GM21717 (cell line): Measurements from ENCODE around the gene CNIH1.
"Not testable (repeated sequence)": the region's sequence is repeated elsewhere in the genome, so short reads cannot be mapped to it uniquely, and the experiment has no call there.

ENCODE experiments used
- ATAC-seq: cut with Tn5 transposase; IDR thresholded peaks from one replicate; pipeline ENCODE4 v1.9.1; 2021; ENCODE audit warnings: mild to moderate bottlenecking, moderate library complexity; ENCODE audit not compliant: unreplicated experiment

CNIH1 gene

GRCh38 chr14:54435500-54435981 lies 5.6 kb downstream of the CNIH1 start:
- ATAC-seq, result peak; percentile 53

- no peak for ATAC-seq
These were observed 12.6 kb downstream of the CNIH1 start for GRCh38 chr14:54428527-54428926.

- ATAC-seq, result no peak
These were observed 13.3 kb downstream of the CNIH1 start for GRCh38 chr14:54427871-54428270.

- ATAC-seq, result no peak
These were observed 15.5 kb downstream of the CNIH1 start for GRCh38 chr14:54425537-54426274.

GRCh38 chr14:54425068-54425467 lies 16.1 kb downstream of the CNIH1 start:
- ATAC-seq, result no peak

GRCh38 chr14:54424479-54424901 lies 16.7 kb downstream of the CNIH1 start:
- ATAC-seq, result no peak

GRCh38 chr14:54423991-54424390 lies 17.2 kb downstream of the CNIH1 start:
- no peak for ATAC-seq

- no peak for ATAC-seq
These were observed 20.6 kb downstream of the CNIH1 start for GRCh38 chr14:54420478-54421142.

GRCh38 chr14:54411371-54411770 lies 29.8 kb downstream of the CNIH1 start:
- ATAC-seq, result no peak

- ATAC-seq, result no peak
These were observed 31.0 kb downstream of the CNIH1 start for GRCh38 chr14:54410215-54410614.

- not testable (repeated sequence) for ATAC-seq
These were observed 37.7 kb downstream of the CNIH1 start for GRCh38 chr14:54403401-54404005.

GRCh38 chr14:54399560-54399959 lies 41.6 kb downstream of the CNIH1 start:
- no peak for ATAC-seq

GRCh38 chr14:54396493-54397335 lies 44.5 kb downstream of the CNIH1 start, which contains the start of gene CDKN3:
Gene CDKN3, plus strand, starts transcription at chr14:54397007. Its CDS starts 62 bp downstream, at chr14:54397069.
- peak; percentile 98 for ATAC-seq

GRCh38 chr14:54396183-54396492 lies 45.0 kb downstream of the CNIH1 start:
- no peak for ATAC-seq

GRCh38 chr14:54395716-54396115 lies 45.5 kb downstream of the CNIH1 start:
- ATAC-seq, result no peak

- no peak for ATAC-seq
These were observed 45.9 kb downstream of the CNIH1 start for GRCh38 chr14:54395284-54395683.

- no peak for ATAC-seq
These were observed 46.6 kb downstream of the CNIH1 start for GRCh38 chr14:54394596-54394995.

GRCh38 chr14:54392986-54393884 lies 47.9 kb downstream of the CNIH1 start:
- not testable (repeated sequence) for ATAC-seq

- ATAC-seq, result no peak
These were observed 48.9 kb downstream of the CNIH1 start for GRCh38 chr14:54392131-54392859.
